ENCODE measurements around the gene CCL28.
"Not testable (repeated sequence)": the region's sequence is repeated elsewhere in the genome, so short reads cannot be mapped to it uniquely, and the experiment has no call there.

The CCL28 gene

DNA sequence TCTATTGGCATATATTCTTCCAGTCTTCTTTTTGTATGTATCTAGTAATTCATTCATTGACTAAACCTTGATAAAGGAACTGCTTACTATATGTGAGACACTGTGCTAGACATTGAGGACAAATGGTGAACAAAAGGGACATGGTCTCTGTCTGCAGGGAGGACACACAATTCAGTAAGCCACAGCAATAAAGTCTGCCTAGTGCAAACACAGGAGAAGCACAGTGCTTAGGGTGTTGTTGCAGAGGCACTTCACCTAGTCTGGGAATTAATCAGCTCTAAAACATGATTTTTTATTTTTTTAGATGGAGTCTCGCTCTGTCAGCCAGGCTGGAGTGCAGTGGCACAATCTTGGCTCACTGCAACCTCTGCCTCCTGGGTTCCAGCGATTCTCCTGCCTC is 6.4 kb upstream of the CCL28 start:
- no peaks in the 10 kb centered on the region for H3K9me3 Mint-ChIP-seq
- peaks cover 5% of the 10 kb centered on the region for H3K27me3 Mint-ChIP-seq
- H3K4me3 Mint-ChIP-seq, result no peak overlapping the region
- no peak overlapping the region for H3K27ac Mint-ChIP-seq
- H3K36me3 Mint-ChIP-seq, result no peaks in the 10 kb centered on the region
- DNase-seq, result no peak
- CTCF ChIA-PET, result no interaction called here
- H3K4me1 Mint-ChIP-seq, result no peaks in the 10 kb centered on the region

DNA sequence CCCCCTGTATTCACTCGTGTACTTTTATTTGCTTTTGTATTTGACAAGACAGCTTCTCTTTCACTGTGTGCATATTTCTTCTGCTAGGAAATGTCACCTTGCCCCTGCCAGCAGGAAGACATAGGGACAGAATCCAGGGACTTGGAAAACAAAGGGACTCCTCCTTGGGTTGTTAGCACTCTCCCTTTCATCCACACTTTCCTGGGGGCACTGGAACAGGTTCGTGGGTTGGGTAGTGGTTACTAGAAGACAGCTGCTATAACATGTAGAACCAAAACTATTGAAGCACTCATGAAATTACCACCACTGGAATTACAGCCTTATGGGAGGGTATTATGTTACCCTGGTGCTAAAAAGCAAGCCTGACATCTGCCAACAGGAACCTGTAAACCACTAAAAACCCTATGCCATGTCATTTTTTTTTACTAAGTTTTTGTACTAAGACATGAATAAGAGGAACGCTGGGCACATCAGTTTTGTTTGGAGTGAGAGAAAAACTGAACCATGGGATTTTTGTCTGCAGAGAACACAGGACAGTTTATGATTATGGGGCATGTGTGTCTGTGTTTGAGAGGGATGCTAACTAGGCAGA is 4.7 kb upstream of the CCL28 start:
- DNase-seq, result no peak
- peaks cover 5% of the 10 kb centered on the region for H3K27me3 Mint-ChIP-seq
- CTCF ChIA-PET, result no interaction called here
- no peak overlapping the region for H3K4me3 Mint-ChIP-seq
- H3K36me3 Mint-ChIP-seq, result no peaks in the 10 kb centered on the region
- H3K4me1 Mint-ChIP-seq, result no peaks in the 10 kb centered on the region
- no peaks in the 10 kb centered on the region for H3K9me3 Mint-ChIP-seq
- H3K27ac Mint-ChIP-seq, result no peak overlapping the region

DNA sequence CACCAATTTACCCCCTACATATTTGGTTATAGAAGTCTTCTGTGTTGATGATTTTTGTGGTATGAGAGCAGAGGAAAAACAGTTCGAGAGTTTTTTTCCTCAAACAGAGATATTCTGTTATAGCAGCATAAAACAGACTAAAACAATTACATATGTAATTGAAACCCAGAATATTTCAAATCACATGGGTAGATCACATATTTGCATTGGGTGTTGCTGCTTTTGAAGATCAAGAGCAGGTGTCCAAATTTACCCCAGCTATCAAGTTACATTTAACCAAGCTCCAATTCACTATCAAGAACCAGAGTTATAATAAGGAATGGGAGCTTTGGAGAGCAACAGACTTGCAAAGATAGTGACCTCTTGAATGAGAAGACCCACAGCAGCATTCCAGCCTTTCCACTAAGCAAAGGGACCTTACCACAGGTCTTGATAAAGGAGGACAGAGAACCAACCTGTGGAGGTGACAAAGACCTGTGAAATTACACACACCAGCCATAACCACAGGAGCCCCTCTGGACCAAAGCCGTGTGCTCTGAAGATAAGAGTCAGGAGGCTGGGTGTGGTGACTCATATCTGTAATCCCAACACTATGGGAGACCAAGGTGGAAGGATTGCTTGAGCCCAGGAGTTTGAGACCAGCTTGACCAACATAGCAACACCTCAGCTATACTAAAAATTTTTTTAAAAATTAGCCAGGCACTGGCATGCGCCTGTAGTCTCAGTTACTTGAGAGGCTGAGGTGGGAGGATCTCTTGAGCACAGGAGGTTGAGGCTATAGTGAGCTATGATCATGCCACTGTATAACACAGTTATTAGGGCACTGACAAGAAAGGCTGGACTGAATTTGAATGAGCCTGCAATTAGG is 4.0 kb upstream of the CCL28 start:
- no peak overlapping the region for H3K4me3 Mint-ChIP-seq
- peaks cover 5% of the 10 kb centered on the region for H3K27me3 Mint-ChIP-seq
- H3K9me3 Mint-ChIP-seq, result no peaks in the 10 kb centered on the region
- H3K4me1 Mint-ChIP-seq, result no peaks in the 10 kb centered on the region
- H3K27ac Mint-ChIP-seq, result no peak overlapping the region
- CTCF ChIA-PET, result no interaction called here
- DNase-seq, result no peak
- H3K36me3 Mint-ChIP-seq, result no peaks in the 10 kb centered on the region

DNA sequence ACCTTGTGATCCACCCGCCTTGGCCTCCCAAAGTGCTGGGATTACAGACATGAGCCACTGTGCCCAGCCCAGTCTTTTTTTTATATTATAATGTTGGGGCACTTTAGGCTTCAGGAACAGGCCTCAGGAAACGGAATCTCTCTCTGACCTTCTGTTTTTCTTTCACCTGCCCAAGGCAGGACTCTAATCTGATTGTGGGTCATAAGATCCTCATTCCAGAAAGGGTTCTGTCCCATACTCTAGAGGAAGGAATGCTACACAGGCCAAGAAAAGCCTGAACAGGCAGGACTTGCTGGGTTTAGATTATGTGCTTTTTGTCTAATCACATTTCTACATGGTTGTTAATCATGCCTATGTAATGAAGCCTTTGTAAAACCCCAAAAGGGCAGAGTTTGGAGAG is 1.8 kb upstream of the CCL28 start:
- H3K27me3 Mint-ChIP-seq, result no peaks in the 10 kb centered on the region
- H3K27ac Mint-ChIP-seq, result no peak overlapping the region
- no peaks in the 10 kb centered on the region for H3K9me3 Mint-ChIP-seq
- no peak overlapping the region for H3K4me3 Mint-ChIP-seq
- H3K36me3 Mint-ChIP-seq, result no peaks in the 10 kb centered on the region
- H3K4me1 Mint-ChIP-seq, result no peaks in the 10 kb centered on the region
- DNase-seq, result no peak
- CTCF ChIA-PET, result interaction anchor here (0.8 kb wide), 1 partner anchor 24 kb away, joined by 3 read pairs; no protein-coding TSS in a partner anchor

DNA sequence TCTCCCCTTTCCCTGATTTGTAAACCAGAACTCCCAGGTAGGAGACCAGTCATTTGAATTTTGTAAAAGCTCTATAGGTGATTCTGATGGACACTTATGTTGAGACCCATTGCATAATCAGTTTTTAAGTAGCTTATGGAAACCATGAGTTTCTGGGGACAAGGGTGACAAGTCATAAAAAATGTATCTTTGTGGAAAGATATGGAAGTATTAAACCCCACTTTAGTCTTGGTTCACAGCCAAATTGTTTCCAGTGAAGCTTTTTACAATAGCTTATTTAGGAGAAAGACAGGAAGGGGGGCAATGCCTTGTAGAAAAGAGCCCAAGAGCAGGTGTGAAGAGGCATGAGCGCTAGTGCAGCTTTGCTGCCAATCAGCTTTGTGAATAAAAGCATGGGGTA is 453 bp upstream of the CCL28 start:
- no peaks in the 10 kb centered on the region for H3K9me3 Mint-ChIP-seq
- no peaks in the 10 kb centered on the region for H3K27me3 Mint-ChIP-seq
- CTCF ChIA-PET, result interaction anchor here (1.3 kb wide), 1 partner anchor 23 kb away, joined by 3 read pairs; no protein-coding TSS in a partner anchor

DNA sequence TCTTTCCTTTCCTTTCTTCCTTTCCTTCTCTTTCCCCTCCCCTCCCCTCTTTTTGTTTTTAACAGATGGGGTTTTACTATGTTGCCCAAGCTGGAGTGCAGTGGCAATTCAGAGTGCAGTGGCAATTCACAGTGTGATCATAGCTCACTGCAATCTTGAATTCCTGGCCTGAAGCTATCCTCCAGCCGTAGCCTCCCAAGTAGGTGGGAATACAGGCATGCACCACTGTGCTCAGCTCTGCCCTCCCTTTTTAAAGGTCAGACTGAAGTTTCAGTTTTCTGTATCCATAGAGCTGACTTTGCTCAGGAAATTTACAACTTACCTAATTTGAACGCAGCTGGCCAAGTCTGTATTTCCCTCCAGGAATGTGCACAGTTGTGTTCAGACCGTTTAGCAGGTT is 696 bp downstream of the CCL28 start:
- no peak for DNase-seq
- H3K36me3 Mint-ChIP-seq, result no peaks in the 10 kb centered on the region
- no peak overlapping the region for H3K4me3 Mint-ChIP-seq
- H3K27me3 Mint-ChIP-seq, result peaks cover 5% of the 10 kb centered on the region
- H3K9me3 Mint-ChIP-seq, result peaks cover 3% of the 10 kb centered on the region
- CTCF ChIA-PET, result interaction anchor here (0.8 to 1.3 kb wide), 2 partner anchors 22 to 57 kb away, joined by 3 read pairs; no protein-coding TSS in a partner anchor
- H3K27ac Mint-ChIP-seq, result no peak overlapping the region
- no peaks in the 10 kb centered on the region for H3K4me1 Mint-ChIP-seq

More for the DNA sequence above, 453 bp upstream of the CCL28 start:
- no peak overlapping the region for H3K4me3 Mint-ChIP-seq
- H3K4me1 Mint-ChIP-seq, result no peaks in the 10 kb centered on the region
- DNase-seq, result no peak
- no peak overlapping the region for H3K27ac Mint-ChIP-seq
- H3K36me3 Mint-ChIP-seq, result no peaks in the 10 kb centered on the region

DNA sequence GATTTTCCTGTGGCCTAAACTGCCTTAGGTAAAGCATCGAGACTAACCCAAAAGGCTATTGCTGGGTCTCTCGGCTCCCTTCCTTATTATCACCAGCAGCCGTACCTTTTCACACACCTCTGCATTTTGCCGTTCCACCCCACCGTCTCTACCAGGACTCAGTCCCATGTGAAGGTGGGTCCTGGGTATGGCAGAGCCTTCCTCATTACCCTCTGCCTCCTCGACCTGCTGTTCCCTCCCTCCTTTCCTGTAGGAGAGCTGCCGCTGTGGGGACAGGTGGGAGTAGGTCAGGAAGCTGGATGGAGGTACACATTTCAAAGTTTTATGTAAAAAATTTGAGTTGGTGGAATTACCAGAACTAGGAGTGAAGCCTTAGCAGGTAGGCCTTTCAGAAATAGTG is 1.8 kb downstream of the CCL28 start:
- peaks cover 5% of the 10 kb centered on the region for H3K9me3 Mint-ChIP-seq
- no peaks in the 10 kb centered on the region for H3K36me3 Mint-ChIP-seq
- no peaks in the 10 kb centered on the region for H3K4me1 Mint-ChIP-seq
- no peak overlapping the region for H3K4me3 Mint-ChIP-seq
- H3K27ac Mint-ChIP-seq, result no peak overlapping the region
- no peak for DNase-seq
- H3K27me3 Mint-ChIP-seq, result peaks cover 6% of the 10 kb centered on the region
- CTCF ChIA-PET, result no interaction called here

DNA sequence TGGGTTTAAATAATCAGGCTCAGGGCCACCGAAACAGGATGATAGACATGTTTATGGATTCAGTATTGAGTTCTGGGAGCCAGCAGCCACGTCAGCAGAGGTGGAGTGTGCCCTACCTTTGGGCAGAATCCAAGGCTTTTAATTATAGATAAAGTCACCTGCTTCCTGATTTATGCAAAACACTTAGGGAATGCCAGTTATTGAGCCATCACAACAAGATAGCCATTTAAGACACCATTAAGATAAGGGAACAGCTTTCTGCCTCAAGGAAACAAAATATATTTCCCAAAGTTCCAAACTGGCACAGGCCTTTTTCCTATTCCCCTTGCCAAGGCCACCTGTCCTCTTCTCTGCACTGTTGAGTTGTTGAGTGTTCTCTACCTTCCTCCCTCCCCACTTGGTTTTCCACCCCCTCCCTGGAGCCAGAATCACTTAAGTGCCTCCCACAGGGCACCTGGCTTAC is 2.4 kb downstream of the CCL28 start:
- Mint-ChIP-seq H3K9me3 (peaks cover 10% of the 10 kb centered on the region), H3K4me3 (no peak overlapping the region), H3K27me3 (peaks cover 6% of the 10 kb centered on the region), H3K36me3 (no peaks in the 10 kb centered on the region), H3K4me1 (no peaks in the 10 kb centered on the region), H3K27ac (no peak overlapping the region)
- CTCF ChIA-PET, result interaction anchor here (0.6 kb wide), 1 partner anchor 190 kb away, joined by 3 read pairs; no protein-coding TSS in a partner anchor
- DNase-seq, result no peak

DNA sequence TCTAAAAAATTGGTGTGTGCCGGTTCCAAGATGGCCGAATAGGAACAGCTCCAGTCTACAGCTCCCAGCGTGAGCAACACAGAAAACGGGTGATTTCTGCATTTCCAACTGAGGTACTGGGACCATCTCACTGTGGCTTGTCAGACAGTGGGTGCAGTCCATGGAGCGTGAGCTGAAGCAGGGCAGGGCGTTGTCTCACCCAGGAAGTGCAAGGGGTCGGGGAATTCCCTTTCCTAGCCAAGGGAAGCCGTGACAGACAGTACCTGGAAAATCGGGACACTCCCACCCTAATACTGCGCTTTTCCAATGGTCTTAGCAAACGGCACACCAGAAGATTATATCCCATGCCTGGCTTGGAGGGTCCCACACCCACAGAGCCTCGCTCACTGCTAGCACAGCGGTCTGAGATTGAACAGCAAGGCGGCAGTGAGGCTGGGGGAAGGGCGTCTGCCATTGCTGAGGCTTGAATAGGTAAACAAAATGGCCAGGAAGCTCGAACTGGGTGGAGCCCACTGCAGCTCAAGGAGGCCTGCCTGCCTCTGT is 9.6 kb downstream of the CCL28 start:
- peaks cover 26% of the 10 kb centered on the region for H3K36me3 Mint-ChIP-seq
- not testable (repeated sequence) for H3K4me3 Mint-ChIP-seq, DNase-seq, H3K27ac Mint-ChIP-seq
- H3K4me1 Mint-ChIP-seq, result peaks cover 16% of the 10 kb centered on the region
- peaks cover 35% of the 10 kb centered on the region for H3K9me3 Mint-ChIP-seq
- CTCF ChIA-PET, result interaction anchor here (1.2 to 1.5 kb wide), 2 partner anchors 12 to 81 kb away, joined by 4 to 5 read pairs; partner anchors contain the start of gene TMEM267
- H3K27me3 Mint-ChIP-seq, result peaks cover 19% of the 10 kb centered on the region

DNA sequence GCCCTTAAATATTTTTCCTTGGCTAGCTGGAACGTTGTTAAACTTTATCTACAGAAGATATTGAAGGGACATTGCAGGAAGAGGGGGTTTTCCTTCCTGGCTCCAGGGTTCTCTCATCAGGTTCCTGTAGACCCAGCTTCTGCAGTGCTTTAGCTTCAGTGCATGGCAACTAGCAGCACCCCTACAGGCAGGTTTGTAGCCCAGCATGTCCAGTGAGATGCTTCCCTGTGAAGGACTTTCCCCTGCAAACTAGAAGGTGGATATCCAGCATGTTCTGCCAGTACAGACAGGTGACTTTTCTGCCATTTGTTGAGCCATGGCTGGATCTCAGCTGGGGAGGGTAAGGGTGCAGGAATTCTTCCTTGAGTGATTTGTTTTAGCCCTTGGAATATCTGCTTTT is 10.4 kb downstream of the CCL28 start:
- Mint-ChIP-seq H3K4me1 (peaks cover 21% of the 10 kb centered on the region), H3K9me3 (peaks cover 35% of the 10 kb centered on the region), H3K27me3 (peaks cover 17% of the 10 kb centered on the region), H3K36me3 (peaks cover 26% of the 10 kb centered on the region), H3K4me3 (no peak overlapping the region), H3K27ac (no peak overlapping the region)
- CTCF ChIA-PET, result interaction anchor here (0.9 to 1.5 kb wide), 3 partner anchors 11 to 89 kb away, joined by 4 to 6 read pairs (median 5); partner anchors contain the start of gene TMEM267
- no peak for DNase-seq

DNA sequence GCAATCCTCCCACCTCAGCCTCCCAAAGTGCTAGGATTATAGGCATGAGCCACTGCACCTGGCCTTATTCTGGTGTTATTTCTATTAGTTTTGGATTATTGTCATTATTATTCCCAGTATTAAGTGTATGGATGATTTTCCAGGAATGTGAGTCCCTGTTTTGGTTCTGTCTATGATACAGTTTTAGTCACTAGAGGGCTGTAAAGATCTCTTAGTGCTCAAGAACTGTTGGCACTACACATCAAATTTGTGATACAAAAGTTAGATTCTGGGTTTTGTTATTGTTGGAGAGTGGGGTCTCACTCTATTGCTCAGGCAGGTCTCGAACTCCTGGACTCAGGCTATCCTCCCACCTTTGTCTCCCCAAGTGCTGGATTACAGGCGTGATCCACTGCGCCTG is 12.1 kb downstream of the CCL28 start:
- Mint-ChIP-seq H3K36me3 (peaks cover 26% of the 10 kb centered on the region), H3K27ac (no peak overlapping the region), H3K4me3 (no peak overlapping the region), H3K4me1 (peaks cover 35% of the 10 kb centered on the region), H3K9me3 (peaks cover 27% of the 10 kb centered on the region), H3K27me3 (peaks cover 14% of the 10 kb centered on the region)
- DNase-seq, result no peak
- CTCF ChIA-PET, result interaction anchor here (1.4 to 2.2 kb wide), 2 partner anchors 10 to 84 kb away, joined by 5 to 6 read pairs; partner anchors contain the start of gene TMEM267

DNA sequence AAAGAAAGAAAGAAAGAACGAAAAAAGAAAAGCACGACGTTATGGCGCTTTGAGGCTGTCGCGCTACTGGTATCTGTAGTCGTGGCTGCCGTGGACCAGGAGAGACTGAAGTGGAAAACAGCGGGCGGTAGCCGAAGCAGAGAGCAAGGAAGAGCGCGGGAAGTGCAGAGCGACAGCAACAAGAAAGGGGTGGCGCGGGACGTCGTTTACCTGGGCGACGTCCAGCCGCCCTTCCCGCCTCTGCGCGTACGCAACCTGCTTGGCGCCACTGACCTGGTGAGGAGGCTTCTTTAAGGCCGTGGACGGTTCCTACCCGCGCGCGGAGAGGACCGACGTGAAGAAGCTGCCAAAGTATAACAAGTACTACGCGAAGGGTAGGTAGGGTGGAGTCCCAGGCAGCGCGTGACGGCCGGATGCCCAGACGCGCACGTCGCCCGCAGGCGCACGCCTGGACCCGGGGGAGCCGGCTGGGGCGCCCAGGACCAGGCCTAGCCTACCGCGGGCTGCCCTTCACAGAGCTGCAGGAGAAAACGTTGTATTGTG is 15.4 kb downstream of the CCL28 start:
- Mint-ChIP-seq H3K9me3 (peaks cover 3% of the 10 kb centered on the region), H3K27ac (peak overlapping the region; percentile 96), H3K4me3 (peak overlapping the region; percentile 93), H3K36me3 (peaks cover 15% of the 10 kb centered on the region), H3K27me3 (no peaks in the 10 kb centered on the region), H3K4me1 (peaks cover 42% of the 10 kb centered on the region)
- peak; percentile 80 for DNase-seq
- CTCF ChIA-PET, result interaction anchor here (0.6 to 1.7 kb wide), 3 partner anchors 88 to 290 kb away, joined by 3 to 7 read pairs (median 7); partner anchors contain the start of gene TMEM267

DNA sequence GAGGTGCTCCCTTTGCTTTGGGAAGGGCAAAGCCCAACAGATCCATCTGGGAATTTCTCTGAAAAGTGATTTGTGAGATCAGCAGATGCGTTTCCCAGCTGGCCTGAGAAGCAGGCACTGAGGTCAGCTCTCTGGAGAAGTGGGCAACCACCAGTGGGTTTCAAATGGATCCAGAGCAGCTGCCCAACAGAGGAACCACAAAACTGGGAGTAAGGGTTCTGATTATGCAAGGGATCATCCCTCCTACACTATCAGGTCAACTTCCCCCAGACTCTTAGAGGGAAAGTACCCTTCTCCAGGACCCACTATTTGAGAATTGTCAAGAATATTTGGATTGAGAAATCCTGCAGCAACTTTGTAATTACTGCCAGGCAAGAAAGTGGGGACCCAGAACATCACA is 21.7 kb downstream of the CCL28 start:
- no peak overlapping the region for H3K27ac Mint-ChIP-seq

More for the DNA sequence above, 21.7 kb downstream of the CCL28 start:
- Mint-ChIP-seq H3K36me3 (peaks cover 25% of the 10 kb centered on the region), H3K4me3 (no peak overlapping the region), H3K4me1 (peaks cover 20% of the 10 kb centered on the region), H3K9me3 (no peaks in the 10 kb centered on the region), H3K27me3 (no peaks in the 10 kb centered on the region)
- CTCF ChIA-PET, result interaction anchor here (0.6 to 2.6 kb wide), 32 partner anchors 9 to 482 kb away, joined by 3 to 20 read pairs (median 4); partner anchors contain the start of genes TMEM267 and ZNF131
- no peak for DNase-seq

Measured in activated naive CD4-positive, alpha-beta T cell treated with anti-CD3 and anti-CD28 coated beads, Interleukin-2, amount 10 ng/mL, durations not matched to agents 7 days and 5 days (primary cell).